Fibroblast of peridontal ligament (primary cell): ENCODE results near the gene FHIT.
"Not testable (repeated sequence)": the region's sequence is repeated elsewhere in the genome, so short reads cannot be mapped to it uniquely, and the experiment has no call there.

Experiments
- DNase-seq: peaks from one replicate; pipeline ENCODE4 v3.0.0-alpha.2; 2010; ENCODE audit errors: extremely low read depth

The FHIT gene

GRCh38 chr3:59938828-59939227 lies 1312.4 kb downstream of the FHIT start:
- no peak for DNase-seq

GRCh38 chr3:59937201-59937600 lies 1314.1 kb downstream of the FHIT start:
- DNase-seq = no peak

GRCh38 chr3:59936472-59936871 lies 1314.8 kb downstream of the FHIT start:
- no peak for DNase-seq

GRCh38 chr3:59935025-59935424 lies 1316.2 kb downstream of the FHIT start:
- no peak for DNase-seq

- not testable (repeated sequence) for DNase-seq
These were observed 1316.7 kb downstream of the FHIT start for GRCh38 chr3:59934560-59934959.

GRCh38 chr3:59930170-59930569 lies 1321.1 kb downstream of the FHIT start:
- no peak for DNase-seq

GRCh38 chr3:59927056-59927455 lies 1324.2 kb downstream of the FHIT start:
- no peak for DNase-seq

- no peak for DNase-seq
These were observed 1325.3 kb downstream of the FHIT start for GRCh38 chr3:59925946-59926345.

GRCh38 chr3:59922192-59922591 lies 1329.1 kb downstream of the FHIT start:
- no peak for DNase-seq

GRCh38 chr3:59920822-59921221 lies 1330.4 kb downstream of the FHIT start:
- DNase-seq = no peak

- DNase-seq = no peak
These were observed 1331.7 kb downstream of the FHIT start for GRCh38 chr3:59919586-59919985.

GRCh38 chr3:59914251-59914650 lies 1337.0 kb downstream of the FHIT start:
- no peak for DNase-seq

GRCh38 chr3:59913645-59914044 lies 1337.6 kb downstream of the FHIT start:
- no peak for DNase-seq

GRCh38 chr3:59908701-59909100 lies 1342.6 kb downstream of the FHIT start:
- DNase-seq = no peak

GRCh38 chr3:59908280-59908679 lies 1343.0 kb downstream of the FHIT start:
- no peak for DNase-seq

- DNase-seq = no peak
These were observed 1347.0 kb downstream of the FHIT start for GRCh38 chr3:59904296-59904695.

- DNase-seq = no peak
These were observed 1352.2 kb downstream of the FHIT start for GRCh38 chr3:59899061-59899460.

GRCh38 chr3:59895972-59896371 lies 1355.3 kb downstream of the FHIT start:
- DNase-seq = no peak

GRCh38 chr3:59894425-59895121 lies 1356.7 kb downstream of the FHIT start:
- DNase-seq = no peak

GRCh38 chr3:59890639-59891038 lies 1360.6 kb downstream of the FHIT start:
- DNase-seq = no peak

GRCh38 chr3:59886790-59887189 lies 1364.5 kb downstream of the FHIT start:
- no peak for DNase-seq

GRCh38 chr3:59885899-59886400 lies 1365.3 kb downstream of the FHIT start:
- DNase-seq = no peak

GRCh38 chr3:59885101-59885500 lies 1366.2 kb downstream of the FHIT start:
- no peak for DNase-seq

- DNase-seq = no peak
These were observed 1366.8 kb downstream of the FHIT start for GRCh38 chr3:59884409-59884808.
